AG09319 (cell line): ENCODE results near the gene CAPZB.
"Not testable (repeated sequence)": the region's sequence is repeated elsewhere in the genome, so short reads cannot be mapped to it uniquely, and the experiment has no call there.

Experiments
- DNase-seq: peaks from one replicate; pipeline ENCODE4 v3.0.0-alpha.2; 2010; ENCODE audit warnings: low read depth; ENCODE audit errors: extremely low read depth
- TF ChIP-seq, protein P1 (sequence below): IDR thresholded peaks from 2 replicates; pipeline ENCODE4 v1.5.1; 2011; ENCODE audit warnings: low read depth, mild to moderate bottlenecking, inconsistent platforms, low read length, moderate library complexity

Gene CAPZB

DNA sequence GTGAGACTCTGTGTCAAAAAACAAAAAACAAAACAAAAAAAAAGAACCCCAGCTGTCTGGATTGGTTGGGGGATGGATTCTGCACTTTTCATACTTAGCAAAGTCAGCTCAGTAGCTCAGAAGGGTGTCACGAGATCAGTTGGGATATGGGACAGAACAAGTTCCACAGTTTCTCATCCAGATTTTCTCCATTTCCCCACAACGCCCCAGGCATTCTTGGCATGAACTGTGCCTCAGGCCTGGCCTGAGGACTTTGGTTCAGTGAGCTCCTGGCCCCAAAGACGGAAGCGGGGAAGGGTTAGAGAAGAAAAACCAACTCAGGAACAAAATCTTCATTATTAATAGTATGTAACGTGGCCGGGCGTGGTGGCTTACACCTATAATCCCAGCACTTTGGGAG, 175.3 kb downstream of the CAPZB start:
- TF ChIP-seq, protein P1, sequence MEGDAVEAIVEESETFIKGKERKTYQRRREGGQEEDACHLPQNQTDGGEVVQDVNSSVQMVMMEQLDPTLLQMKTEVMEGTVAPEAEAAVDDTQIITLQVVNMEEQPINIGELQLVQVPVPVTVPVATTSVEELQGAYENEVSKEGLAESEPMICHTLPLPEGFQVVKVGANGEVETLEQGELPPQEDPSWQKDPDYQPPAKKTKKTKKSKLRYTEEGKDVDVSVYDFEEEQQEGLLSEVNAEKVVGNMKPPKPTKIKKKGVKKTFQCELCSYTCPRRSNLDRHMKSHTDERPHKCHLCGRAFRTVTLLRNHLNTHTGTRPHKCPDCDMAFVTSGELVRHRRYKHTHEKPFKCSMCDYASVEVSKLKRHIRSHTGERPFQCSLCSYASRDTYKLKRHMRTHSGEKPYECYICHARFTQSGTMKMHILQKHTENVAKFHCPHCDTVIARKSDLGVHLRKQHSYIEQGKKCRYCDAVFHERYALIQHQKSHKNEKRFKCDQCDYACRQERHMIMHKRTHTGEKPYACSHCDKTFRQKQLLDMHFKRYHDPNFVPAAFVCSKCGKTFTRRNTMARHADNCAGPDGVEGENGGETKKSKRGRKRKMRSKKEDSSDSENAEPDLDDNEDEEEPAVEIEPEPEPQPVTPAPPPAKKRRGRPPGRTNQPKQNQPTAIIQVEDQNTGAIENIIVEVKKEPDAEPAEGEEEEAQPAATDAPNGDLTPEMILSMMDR, result no peak
- no peak for DNase-seq

DNA sequence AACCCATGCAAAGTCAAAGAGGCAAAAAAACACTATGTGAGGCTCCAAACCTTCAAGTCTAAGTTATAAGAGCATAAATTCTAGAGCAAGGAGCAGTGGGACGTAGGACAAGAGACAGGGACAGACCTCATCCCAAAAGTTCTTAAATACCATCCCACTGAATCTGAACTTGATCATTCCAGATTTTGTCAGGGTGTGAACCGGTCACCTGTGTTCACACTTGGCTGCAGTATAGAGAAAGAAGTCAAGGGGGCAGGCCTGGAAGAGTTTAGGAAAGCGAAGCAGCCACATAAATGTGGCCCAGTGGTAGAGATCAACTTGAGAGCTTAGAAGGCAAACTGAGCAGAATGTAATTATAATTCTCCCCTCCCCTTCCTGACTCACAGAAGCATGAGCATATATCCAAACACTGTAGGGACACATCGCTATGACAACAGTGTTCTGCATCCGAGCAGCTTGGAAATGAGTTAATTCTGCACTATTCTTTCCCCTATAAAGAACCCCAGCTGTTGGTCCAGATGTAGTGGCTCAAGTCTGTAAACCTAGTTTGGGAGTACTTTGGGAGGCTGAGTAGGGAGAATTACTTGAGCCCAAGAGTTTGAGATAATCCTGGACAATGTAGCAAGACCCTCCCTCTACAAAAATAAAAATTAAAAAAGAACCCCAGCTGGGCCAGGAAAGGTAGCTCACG, 176.1 kb downstream of the CAPZB start:
- peak; percentile 43 for DNase-seq

DNA sequence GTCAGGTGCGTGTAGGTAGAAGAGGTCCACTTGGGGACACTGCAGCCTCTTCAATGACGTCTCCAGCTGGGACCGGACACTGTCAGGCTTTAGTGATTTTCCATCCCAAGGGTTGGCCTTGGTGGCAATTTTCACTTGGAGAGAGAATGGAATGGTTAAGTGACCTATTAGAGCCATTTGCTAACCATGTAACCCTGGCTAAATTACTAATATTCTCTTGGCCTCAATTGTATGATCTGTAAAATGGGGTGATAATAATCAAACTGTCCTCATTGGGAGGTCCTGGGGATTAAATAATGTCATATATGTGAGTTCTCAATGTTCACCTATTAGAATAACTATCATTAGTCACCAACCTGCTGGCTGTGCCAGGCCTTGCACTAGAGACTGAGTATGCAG, 176.8 kb downstream of the CAPZB start:
- DNase-seq, result no peak
- TF ChIP-seq, protein P1, result no peak

More for the DNA sequence above, 176.1 kb downstream of the CAPZB start:
- TF ChIP-seq, protein P1, result no peak

DNA sequence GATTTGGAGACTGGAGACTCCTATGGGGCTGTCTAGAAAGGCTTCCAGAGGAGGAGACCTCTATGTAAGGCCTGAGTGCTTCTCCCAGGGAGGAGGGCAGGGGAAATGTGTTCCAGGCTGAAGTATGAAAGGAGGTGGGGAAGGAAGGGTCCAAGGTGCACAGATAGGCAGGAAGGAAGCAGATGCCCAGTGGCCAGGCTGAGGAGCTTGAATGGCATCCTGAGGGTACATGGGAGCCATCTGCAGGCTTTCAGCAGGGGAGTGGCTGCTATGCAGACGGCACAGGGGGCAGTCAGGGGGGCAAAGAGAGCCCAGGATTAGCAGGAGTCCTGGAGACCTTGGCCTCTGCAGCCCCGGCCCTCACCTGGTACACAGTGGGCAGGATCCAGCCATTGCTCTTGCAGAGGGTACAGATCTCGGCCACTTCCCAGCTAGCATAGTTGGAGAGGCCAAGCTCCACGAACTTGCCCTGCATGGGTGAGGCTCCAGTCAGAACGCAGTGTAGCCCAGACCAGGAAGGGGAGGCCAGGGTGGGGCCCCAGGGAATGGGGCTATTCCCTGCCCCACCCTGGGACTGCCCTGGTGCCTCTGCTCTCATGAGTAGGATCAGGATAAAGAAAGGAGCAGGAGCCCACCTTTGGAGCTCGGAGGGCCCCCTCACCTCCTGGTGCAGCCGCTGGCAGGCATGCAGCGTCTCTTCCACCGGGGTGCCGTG, 177.4 kb downstream of the CAPZB start:
- DNase-seq, result no peak
- TF ChIP-seq, protein P1, result no peak

DNA sequence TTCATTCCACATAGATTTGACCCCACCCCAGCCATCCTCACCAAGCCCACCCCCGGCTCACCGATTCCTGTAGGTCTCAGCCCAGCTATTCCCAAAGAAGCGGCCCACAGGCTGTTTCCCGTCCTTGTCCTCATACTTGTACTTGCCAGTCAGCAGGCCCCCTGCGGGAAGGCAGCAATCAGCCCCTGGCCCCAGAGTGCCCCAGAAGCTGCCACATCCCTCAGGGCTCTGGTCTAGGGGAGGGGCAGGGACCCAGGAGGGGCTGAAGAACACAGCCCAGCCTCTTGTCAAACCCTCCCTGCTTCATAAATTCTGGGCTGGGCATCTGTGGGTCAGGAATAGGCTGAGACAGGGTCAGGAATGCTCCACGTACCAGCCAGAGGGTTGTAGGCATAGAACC, 178.4 kb downstream of the CAPZB start:
- TF ChIP-seq, protein P1, result no peak
- no peak for DNase-seq

DNA sequence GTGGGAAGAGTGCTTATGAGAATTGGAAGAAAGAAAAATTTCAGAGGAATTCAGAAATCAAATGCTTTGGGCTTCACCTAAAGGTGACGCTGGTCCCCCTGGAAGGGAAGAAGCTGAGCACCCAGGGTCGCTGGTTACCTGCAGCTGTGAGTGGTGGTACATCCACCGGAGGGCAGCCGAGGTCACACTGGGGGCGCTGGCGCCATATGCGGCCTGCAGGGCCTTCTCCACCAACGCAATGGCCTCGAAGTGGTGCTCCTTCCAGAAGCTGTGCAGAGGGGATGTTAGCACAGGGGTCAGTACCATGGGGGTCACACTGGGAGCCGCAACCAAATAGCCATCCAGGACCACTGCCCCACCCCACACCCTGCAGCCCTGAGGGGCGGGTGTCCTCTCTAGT, 179.5 kb downstream of the CAPZB start:
- no peak for DNase-seq
- TF ChIP-seq, protein P1, result no peak

DNA sequence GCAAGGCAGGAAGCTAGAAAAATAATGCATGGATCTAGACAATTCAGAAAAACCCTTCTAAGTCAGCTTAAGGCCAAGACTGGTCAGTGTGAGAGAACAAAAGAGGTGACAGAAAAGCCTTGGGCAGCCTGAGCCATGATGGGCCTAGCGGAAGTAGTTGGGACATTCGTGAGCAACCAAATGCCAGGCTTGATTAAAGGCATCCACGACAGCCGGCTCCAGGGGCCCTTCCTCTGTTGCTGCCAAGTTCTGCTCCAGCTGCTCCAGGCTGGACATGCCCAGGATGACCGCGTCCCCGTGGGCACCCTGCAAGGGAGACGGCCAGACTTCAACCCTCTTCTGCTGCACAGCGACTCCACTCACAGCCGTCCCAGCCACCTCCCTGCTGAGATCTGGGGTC, 181.3 kb downstream of the CAPZB start:
- DNase-seq, result not testable (repeated sequence)
